Gastroesophageal sphincter (tissue), 4 donors: Measurements from ENCODE around the gene DCP1B. TPM values are rescaled to one million over a fixed set of nuclear protein-coding genes. Genes with fewer than 3 reads are reported as not detected.

ENCODE experiments used
- ATAC-seq: fragments of 150-250 bp; one replicate; pipeline ENCODE4 v1.9.1; 2016; ENCODE audit warnings: mild to moderate bottlenecking, moderate library complexity
- H3K27ac ChIP-seq, 4 donors: fragments of 200-600 bp; sonication (generic) in 3 of 4; 1 replicate in 3 of 4; 2 replicates in 1 of 4; pipeline ENCODE4 v1.5.1; 2016 to 2019
- H3K27me3 ChIP-seq: fragments of 200-600 bp; sonication (generic); one replicate; pipeline ENCODE4 v1.5.1; 2019
- H3K36me3 ChIP-seq, 2 donors: fragments of 200-600 bp; sonication (generic); one replicate each; pipeline ENCODE4 v1.5.1; 2019; ENCODE audit warnings: control low read depth in 1 of 2
- H3K4me1 ChIP-seq, 3 donors: fragments of 200-600 bp; sonication (generic); 1 replicate in 2 of 3; 2 replicates in 1 of 3; pipeline ENCODE4 v1.5.1; 2016 to 2019; ENCODE audit warnings: control low read depth in 2 of 3
- H3K4me3 ChIP-seq, 2 donors: fragments of 200-600 bp; sonication (generic); one replicate each; pipeline ENCODE4 v1.5.1; 2019; ENCODE audit warnings: mild to moderate bottlenecking in 1 of 2, moderate library complexity in 1 of 2
- H3K9me3 ChIP-seq, 3 donors: fragments of 200-600 bp; sonication (generic); one replicate each; pipeline ENCODE4 v1.5.1; 2017 to 2019; ENCODE audit warnings: control low read depth in 2 of 3
- EP300 ChIP-seq: sonication (generic); formaldehyde crosslinking; IDR thresholded peaks from one replicate; pipeline ENCODE4 v1.6.1; 2017; ENCODE audit warnings: antibody characterized with exemption, mild to moderate bottlenecking
- POLR2A ChIP-seq, 2 donors: fragments of 450-650 bp; IDR thresholded peaks; one replicate each; pipeline ENCODE4 v1.6.1; 2017; ENCODE audit warnings: antibody characterized with exemption in 2 of 2, mild to moderate bottlenecking in 2 of 2, moderate library complexity in 1 of 2
- POLR2AphosphoS5 ChIP-seq: sonication (generic); formaldehyde crosslinking; IDR thresholded peaks from one replicate; pipeline ENCODE4 v1.6.1; 2017; ENCODE audit warnings: antibody characterized with exemption
- WGBS, 2 donors: methylation state at CpG; one replicate each; pipeline ENCODE4 v1.1.5; 2018; ENCODE audit warnings: low coverage in 1 of 2; 5-methylcytosine and 5-hydroxymethylcytosine counted together
- total RNA-seq, 4 donors: library from RNA; depleted of rRNA; stranded (reverse); fragments of >200 nt; gene quantifications; one replicate each; pipeline ENCODE4 v1.1.0, GENCODE V29; 2016
- TF ChIP-seq, protein P1 (sequence below), 4 experiments: fragments of 200-600 bp in 2 of 4; fragments of 450-650 bp in 2 of 4; sonication (generic) in 1 of 4; IDR thresholded peaks; one replicate each; pipeline ENCODE4 v1.5.1; 2017 to 2019; ENCODE audit warnings: antibody characterized with exemption in 4 of 4, mild to moderate bottlenecking in 2 of 4, moderate library complexity in 2 of 4

The DCP1B gene
- total RNA-seq, 4 donors from 2014 or later = 26.1 to 30.4 (median 27.9) TPM

DNA sequence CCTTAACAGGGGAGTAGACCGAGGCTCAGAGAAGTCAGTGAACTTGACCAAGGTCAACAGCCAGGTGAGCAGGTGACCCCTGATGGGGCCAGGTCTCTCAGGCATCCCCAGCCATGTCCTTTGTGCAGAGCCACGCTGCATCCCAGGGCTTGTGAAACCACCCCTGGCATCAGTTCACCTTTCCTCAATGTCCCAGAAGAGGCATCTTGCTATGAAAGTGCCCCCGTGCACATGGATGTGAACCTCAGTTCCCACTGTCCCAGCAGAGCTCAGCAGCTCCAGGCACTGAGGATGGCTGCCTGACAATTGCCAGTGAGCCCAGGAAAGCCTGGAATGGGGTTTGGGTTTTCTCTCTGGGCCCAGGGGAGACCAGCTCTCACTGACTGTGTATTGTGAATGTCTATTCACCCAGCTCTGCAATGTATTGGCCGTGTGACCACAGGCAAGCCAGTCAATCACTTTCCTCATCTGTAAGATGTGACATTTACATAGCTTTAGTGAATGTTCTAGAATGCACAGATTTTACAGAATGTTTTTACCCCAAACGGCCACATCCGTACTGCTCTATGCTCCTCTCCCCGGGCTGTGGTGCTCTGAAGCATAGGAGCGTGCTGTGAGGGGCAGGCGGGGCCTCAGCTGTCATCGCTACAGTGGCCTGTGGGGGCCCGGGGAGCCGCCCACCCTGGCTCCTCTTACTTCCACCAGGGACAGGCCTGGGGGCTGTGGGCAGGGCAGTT, 90.7 kb downstream of the DCP1B start:
- Histone ChIP-seq H3K27ac (no peak overlapping the region), H3K9me3 (no peaks in the 10 kb centered on the region), H3K36me3 (no peaks in the 10 kb centered on the region), H3K4me3 (no peak overlapping the region), H3K27me3 (peaks cover 14% of the 10 kb centered on the region), H3K4me1 (peaks cover 0 to 12% (median 4%) of the 10 kb centered on the region in 3 donors)
- ATAC-seq = no peak
- TF ChIP-seq EP300 (no peak), POLR2A (IDR thresholded peaks at IDR 0.05) (no peak), POLR2AphosphoS5 (no peak)
- TF ChIP-seq, protein P1, sequence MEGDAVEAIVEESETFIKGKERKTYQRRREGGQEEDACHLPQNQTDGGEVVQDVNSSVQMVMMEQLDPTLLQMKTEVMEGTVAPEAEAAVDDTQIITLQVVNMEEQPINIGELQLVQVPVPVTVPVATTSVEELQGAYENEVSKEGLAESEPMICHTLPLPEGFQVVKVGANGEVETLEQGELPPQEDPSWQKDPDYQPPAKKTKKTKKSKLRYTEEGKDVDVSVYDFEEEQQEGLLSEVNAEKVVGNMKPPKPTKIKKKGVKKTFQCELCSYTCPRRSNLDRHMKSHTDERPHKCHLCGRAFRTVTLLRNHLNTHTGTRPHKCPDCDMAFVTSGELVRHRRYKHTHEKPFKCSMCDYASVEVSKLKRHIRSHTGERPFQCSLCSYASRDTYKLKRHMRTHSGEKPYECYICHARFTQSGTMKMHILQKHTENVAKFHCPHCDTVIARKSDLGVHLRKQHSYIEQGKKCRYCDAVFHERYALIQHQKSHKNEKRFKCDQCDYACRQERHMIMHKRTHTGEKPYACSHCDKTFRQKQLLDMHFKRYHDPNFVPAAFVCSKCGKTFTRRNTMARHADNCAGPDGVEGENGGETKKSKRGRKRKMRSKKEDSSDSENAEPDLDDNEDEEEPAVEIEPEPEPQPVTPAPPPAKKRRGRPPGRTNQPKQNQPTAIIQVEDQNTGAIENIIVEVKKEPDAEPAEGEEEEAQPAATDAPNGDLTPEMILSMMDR (IDR thresholded peaks at IDR 0.05) = no peak
- 80% methylated on average over 3 of the region's 12 CpGs; no CpG with 5 or more reads in 1 of the 2 donors for WGBS, 2 donors

DNA sequence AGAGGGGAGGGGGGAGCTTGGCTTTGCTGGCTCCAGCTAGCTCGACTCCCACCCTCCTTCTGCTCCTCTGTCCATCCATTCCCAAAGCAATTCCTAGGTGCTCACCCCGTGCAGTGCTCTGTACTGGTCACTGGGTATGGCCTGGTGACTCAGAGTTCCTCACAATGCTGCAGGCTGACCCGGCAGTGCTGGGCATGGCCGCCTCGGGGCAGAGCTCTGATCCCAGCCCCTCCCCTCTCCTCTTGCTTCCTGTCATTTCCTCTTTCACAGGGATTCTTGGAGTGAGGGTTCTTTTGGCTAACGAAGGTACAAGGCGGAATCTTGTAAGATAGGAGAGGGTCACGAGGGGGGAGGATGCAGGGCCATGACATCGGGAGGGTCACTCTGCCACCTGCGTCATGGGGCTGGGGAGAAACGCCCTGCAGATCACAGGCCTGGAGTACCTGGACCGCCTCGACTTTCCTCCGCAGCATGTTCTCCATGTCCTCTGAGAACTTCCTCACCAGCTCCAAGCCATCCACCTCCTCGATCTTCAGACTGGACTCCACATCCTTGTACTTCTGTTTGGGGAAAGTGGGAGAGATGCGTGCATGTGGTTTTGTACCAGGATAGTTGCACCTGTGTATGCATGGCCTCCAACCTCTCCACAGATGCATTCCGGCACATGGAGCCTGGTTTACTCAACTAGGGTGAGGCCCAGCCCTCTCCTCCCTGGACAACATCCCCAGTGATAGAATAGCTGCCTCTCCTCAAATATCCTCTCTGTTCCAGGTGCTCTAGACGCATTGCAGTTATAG, 91.5 kb downstream of the DCP1B start:
- H3K4me3 ChIP-seq = no peak overlapping the region
- peaks cover 0 to 18% (median 4%) of the 10 kb centered on the region in 3 donors for H3K4me1 ChIP-seq
- no peaks in the 10 kb centered on the region for H3K36me3 ChIP-seq
- H3K27me3 ChIP-seq = peaks cover 21% of the 10 kb centered on the region
- H3K9me3 ChIP-seq = no peaks in the 10 kb centered on the region
- H3K27ac ChIP-seq = no peak overlapping the region
- 80% methylated on average over 3 of the region's 18 CpGs; no CpG with 5 or more reads in 1 of the 2 donors for WGBS, 2 donors
- ATAC-seq = no peak
- TF ChIP-seq POLR2A (IDR thresholded peaks at IDR 0.05) = no peak
- TF ChIP-seq EP300 = no peak

DNA sequence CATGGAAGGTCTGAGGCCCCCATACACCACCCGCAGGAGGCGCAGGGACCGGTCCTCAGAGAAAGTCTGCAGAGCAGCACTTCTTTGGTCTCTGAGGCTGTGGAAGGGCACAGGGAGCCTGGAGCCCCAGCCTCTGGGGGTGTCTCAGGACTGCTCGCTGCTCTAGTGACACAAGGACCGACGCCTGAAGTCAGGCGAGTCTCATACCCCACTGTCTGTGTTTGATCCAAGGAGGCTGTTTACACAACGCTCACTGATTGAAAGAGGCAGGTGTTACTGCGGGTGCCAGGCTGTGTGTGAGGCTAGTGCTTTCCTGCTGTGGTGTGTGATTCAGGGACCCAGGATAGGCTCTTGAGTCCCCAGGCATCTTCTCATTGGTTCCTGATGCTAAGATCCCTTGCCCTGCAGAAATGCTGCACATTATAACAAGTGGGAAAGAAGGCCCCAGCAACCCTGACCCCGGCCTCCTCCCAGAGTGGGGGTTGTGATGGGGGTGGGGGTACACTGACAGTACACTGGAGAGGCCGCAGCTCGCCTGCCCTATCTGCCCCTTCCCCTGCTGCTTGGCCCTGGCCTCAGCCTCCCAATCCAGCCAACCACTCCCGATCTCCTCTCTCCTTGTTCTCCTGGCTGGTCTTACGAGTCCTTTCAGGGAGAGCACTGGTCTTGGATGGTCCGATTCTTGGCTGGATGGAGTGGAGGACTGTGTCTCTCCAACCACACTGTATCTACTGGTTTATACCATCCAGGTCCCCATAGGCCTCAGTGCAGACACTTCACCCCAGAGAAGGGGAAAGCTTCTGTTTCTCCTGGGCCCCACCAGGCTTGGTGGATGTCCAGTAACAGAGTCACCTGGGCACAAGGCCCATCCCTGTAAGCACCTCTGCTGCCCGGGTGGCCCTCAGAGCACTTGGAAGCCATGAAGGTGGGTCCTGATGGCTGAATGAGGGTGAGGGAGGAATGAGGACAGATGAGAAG, 92.4 kb downstream of the DCP1B start:
- H3K4me3 ChIP-seq = no peak overlapping the region
- H3K27me3 ChIP-seq = peaks cover 28% of the 10 kb centered on the region
- no peaks in the 10 kb centered on the region for H3K36me3 ChIP-seq
- TF ChIP-seq POLR2AphosphoS5 = no peak
- no peak for TF ChIP-seq POLR2A (IDR thresholded peaks at IDR 0.05)
- TF ChIP-seq, protein P1 (IDR thresholded peaks at IDR 0.05) = no peak
- no peak for TF ChIP-seq EP300
- no peak for ATAC-seq
- H3K4me1 ChIP-seq = peaks cover 0 to 12% (median 0%) of the 10 kb centered on the region in 3 donors
- no peak overlapping the region for H3K27ac ChIP-seq
- peaks cover 0 to 5% (median 0%) of the 10 kb centered on the region in 3 donors for H3K9me3 ChIP-seq
- WGBS, 2 donors = 90 to 95% methylated on average over 3 to 5 of the region's 16 CpGs

DNA sequence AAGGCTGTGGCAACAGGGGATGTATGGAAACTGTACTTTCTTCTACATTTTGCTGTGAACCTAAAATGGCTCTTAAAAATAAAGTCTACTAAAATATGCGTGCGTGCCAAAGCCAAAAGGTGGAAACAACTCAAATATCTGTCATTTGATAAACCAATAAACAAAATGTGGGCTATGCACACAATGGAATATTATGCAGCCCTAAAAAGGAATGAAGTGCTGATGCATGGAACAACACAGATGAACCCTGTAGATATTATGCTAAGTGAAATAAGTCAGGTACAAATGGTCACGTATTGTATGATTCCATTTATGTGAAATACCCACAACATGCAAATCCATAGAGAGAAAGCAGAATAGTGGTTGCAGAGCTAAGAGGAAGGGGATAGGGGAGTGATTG, 93.8 kb downstream of the DCP1B start:
- Histone ChIP-seq H3K27me3 (peaks cover 28% of the 10 kb centered on the region), H3K27ac (no peak overlapping the region), H3K9me3 (peaks cover 0 to 19% (median 0%) of the 10 kb centered on the region in 3 donors), H3K36me3 (no peaks in the 10 kb centered on the region), H3K4me3 (no peak overlapping the region), H3K4me1 (peaks cover 0 to 8% (median 0%) of the 10 kb centered on the region in 3 donors)
- TF ChIP-seq, protein P1 (IDR thresholded peaks at IDR 0.05) = no peak
- TF ChIP-seq POLR2A (IDR thresholded peaks at IDR 0.05) (no peak), EP300 (no peak), POLR2AphosphoS5 (no peak)
- 89 to 100% methylated on average over 2 to 3 of the region's 3 CpGs for WGBS, 2 donors
- no peak for ATAC-seq

DNA sequence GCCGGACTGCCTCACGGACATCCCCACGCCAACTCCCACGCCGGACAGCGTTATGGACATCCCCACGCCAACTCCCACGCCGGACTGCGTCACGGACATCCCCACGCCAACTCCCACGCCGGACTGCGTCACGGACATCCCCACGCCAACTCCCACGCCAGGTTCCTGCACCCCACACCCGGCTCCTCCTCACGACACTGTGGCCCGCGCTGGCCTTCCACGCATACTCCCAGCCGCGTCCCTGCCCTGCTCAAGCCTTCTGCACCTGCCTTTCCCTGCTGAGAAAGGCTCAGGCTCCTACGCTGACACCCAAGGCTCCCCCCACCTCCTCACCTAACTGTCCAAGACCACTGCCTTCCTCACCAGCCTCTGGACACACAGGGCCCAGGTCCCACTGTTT, 95.5 kb downstream of the DCP1B start:
- peaks cover 0 to 8% (median 0%) of the 10 kb centered on the region in 3 donors for H3K4me1 ChIP-seq
- 86 to 93% methylated on average over 1 to 3 of the region's 26 CpGs for WGBS, 2 donors

More for the DNA sequence above, 95.5 kb downstream of the DCP1B start:
- ATAC-seq = no peak
- Histone ChIP-seq H3K27ac (no peak overlapping the region), H3K9me3 (peaks cover 0 to 37% (median 0%) of the 10 kb centered on the region in 3 donors), H3K36me3 (no peaks in the 10 kb centered on the region), H3K4me3 (no peak overlapping the region), H3K27me3 (peaks cover 28% of the 10 kb centered on the region)
- no peak for TF ChIP-seq POLR2A (IDR thresholded peaks at IDR 0.05)
- no peak for TF ChIP-seq EP300
- TF ChIP-seq, protein P1 (IDR thresholded peaks at IDR 0.05) = no peak
- no peak for TF ChIP-seq POLR2AphosphoS5
